Purkinje cell (primary cell): ENCODE data around the gene EFCAB14. TPM values are rescaled to one million over a fixed set of nuclear protein-coding genes. Genes with fewer than 3 reads are reported as not detected.

Experiments used
- polyA plus RNA-seq: library from polyadenylated mRNA; unstranded; fragments of >200 nt; fragmentation: Nextera tagmentation; gene quantifications from 2 replicates; pipeline ENCODE4 v1.2.1, GENCODE V29; 2014

Gene EFCAB14, protein sequence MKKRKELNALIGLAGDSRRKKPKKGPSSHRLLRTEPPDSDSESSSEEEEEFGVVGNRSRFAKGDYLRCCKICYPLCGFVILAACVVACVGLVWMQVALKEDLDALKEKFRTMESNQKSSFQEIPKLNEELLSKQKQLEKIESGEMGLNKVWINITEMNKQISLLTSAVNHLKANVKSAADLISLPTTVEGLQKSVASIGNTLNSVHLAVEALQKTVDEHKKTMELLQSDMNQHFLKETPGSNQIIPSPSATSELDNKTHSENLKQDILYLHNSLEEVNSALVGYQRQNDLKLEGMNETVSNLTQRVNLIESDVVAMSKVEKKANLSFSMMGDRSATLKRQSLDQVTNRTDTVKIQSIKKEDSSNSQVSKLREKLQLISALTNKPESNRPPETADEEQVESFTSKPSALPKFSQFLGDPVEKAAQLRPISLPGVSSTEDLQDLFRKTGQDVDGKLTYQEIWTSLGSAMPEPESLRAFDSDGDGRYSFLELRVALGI
- 17.9 and 19.4 TPM in 2 replicates for polyA plus RNA-seq

DNA sequence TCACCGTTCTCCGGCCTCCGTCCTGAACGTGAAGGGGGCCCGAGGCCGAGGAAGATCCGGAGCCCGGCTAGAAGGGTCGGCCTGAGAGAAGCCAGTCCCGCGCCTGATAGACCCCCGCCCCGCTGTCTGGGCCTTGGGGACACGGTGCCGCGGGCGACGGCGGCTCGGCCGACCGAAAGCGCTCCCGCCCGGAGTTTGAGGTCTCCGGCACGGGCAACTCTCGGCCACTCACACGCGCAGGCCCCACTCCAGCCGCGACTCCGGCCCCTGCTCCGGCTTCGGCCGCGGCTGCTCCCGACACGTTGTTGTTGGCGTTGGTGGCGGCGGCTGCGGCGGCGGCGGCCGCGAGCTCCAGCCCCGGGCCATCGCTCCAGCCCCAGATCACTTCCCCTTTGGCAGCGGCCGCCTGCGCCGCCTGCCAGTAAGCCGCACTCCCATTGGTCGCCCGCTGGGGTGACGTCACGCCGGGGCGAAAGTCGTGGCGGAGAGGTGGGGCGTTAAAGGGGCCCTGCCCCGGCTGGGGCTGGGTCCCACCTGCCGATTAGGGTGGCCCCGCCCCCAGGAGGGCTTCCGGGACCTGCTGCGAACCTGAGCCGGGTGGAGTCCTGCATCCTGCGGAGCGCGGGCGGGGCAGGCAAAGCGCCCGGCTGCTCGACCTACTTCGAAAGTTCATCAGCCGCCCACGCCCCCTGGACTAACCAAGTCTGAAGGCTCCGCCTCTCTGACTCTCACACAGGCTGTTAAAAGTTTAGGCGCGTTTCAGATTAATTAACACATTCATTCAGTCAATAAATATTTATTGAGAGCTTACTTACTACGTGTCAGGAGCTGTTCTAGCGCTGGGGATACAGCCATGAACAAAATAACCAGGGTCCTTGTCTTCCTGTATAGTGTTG is at the start of gene EFCAB14:
Gene EFCAB14 (minus strand): TSS at position 388 of the 896 bp plus-strand sequence. CDS start 1,027 bp downstream, outside the sequence.

DNA sequence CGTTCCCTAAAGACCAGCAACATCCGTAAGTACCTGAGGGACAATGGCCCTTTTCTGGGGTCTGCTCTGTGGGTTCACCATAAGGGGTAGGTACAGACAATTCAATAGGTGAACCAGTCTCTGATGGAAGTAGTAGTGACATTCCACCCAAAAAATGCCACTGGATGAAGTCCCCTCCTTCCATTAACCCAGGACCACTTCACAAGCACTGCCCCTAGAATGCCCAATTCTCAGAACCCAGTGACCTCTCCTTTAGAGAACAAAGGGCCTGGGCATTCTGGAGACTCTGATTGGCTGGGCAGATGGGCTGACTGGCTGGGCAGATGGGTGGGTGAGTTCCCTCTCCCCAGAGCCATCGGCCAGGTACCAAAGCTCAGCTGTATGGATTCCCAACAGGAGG is 47.4 kb downstream of the EFCAB14 start, which contains the start of gene TEX38:
Gene TEX38 (plus strand): TSS at position 301 of the 400 bp plus-strand sequence. CDS start 81 bp downstream, at position 382.

DNA sequence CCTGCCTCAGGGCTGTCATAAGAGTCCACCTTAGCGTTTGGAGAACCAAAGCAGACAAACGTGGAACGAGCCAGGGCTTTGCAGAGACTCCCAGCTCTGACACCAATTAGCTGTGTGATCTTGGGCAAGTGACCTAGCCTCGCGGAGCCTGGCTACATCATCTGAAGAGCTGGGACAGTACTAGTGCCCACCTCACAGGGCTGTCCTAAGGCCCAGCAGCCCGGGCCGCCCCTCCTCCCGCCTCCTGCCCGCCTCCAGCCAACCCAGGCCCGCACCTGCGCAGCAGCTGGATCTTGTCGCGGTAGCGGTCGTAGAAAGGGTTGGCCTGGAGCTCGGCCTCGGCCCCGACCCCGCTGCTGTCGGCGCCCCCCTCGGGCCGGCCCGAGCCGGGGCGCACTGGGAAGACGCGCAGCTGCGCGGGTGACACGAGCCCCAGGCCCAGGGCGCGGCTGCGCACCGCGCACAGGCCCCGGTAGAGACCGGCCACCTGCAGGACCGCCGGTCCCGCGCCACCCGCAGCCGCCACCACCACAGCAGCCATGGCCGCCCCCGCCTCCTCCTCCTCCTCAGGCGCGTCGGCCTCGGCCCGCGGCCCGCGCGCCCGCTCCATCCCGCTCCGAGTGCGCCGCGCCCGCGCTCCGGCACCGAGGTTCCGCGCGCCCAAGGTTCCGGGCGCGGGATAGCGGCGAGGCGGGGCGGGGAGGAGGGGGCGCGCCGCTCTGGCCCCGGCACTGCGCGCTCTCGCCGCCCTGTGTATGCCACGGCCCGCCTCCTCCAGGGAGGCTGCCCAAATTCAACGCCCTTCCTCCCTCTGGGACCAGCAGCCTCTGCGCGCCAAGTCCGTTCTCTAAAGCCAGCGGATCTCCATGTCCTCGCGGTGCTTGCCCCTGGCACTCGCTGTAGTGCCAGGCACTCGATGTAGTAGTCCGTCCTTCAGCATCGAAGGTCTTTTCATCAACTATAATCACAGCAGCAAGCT is 50.8 kb downstream of the EFCAB14 start, which contains the start of gene ATPAF1:
Gene ATPAF1 (minus strand): TSS at position 583 of the 979 bp plus-strand sequence. CDS start 42 bp downstream, at position 541.

Other genes starting within 250 kb of the EFCAB14 start
- gene DMBX1, start 229.3 kb downstream of the EFCAB14 start, polyA plus RNA-seq = not detected in 2 replicates
- not detected in 2 replicates for gene KNCN, start 167.5 kb downstream of the EFCAB14 start, polyA plus RNA-seq
- gene MKNK1, start 114.8 kb downstream of the EFCAB14 start, polyA plus RNA-seq = 18.3 and 24.4 TPM in 2 replicates
- gene MOB3C, start 102.3 kb downstream of the EFCAB14 start, polyA plus RNA-seq = 0.84 TPM in 1 of 2 replicates, not detected in the other
- gene ATPAF1, start 50.8 kb downstream of the EFCAB14 start, polyA plus RNA-seq = 71.3 and 93.1 TPM in 2 replicates
- not detected in 2 replicates for gene TEX38, start 47.3 kb downstream of the EFCAB14 start, polyA plus RNA-seq
- not detected in 2 replicates for gene CYP4B1, start 79.9 kb upstream of the EFCAB14 start, polyA plus RNA-seq
- 0.27 TPM in 1 of 2 replicates, not detected in the other for gene CYP4A11, start 222.4 kb upstream of the EFCAB14 start, polyA plus RNA-seq